Stimulated activated CD4-positive, alpha-beta T cell treated with anti-CD3 and anti-CD28 coated beads, Interleukin-2, amount 100 ng/mL, for 24 hours (primary cell): ENCODE measurements around the gene S100A14.
"Not testable (repeated sequence)": the region's sequence is repeated elsewhere in the genome, so short reads cannot be mapped to it uniquely, and the experiment has no call there.

Source experiments
- DNase-seq, 2 donors: peaks; one replicate each; pipeline ENCODE4 v3.0.0-alpha.2; 2020

S100A14 gene

DNA sequence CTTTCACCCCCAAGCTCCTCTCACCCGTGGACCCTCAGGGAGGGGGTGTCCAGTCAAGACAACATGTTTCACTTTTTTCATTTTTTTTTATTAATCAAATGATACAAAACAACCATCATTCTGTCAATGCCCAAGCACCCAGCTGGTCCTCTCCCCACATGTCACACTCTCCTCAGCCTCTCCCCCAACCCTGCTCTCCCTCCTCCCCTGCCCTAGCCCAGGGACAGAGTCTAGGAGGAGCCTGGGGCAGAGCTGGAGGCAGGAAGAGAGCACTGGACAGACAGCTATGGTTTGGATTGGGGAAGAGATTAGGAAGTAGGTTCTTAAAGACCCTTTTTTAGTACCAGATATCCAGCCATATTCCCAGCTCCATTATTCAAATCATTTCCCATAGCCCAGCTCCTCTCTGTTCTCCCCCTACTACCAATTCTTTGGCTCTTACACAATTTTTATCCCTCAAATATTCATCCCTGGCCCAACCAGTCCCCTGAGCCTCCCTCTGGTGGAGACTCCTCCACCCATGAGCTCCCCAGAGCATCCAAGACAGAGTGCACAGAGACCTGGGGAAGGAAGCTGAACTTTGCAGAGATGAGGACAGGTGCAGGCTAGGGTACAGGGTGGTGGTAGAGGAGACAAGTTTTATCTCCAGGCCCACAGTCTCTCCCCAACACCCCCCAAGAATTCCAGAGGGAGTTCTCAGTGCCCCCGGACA is 1.8 kb downstream of the S100A14 start:
- no peak for DNase-seq

DNA sequence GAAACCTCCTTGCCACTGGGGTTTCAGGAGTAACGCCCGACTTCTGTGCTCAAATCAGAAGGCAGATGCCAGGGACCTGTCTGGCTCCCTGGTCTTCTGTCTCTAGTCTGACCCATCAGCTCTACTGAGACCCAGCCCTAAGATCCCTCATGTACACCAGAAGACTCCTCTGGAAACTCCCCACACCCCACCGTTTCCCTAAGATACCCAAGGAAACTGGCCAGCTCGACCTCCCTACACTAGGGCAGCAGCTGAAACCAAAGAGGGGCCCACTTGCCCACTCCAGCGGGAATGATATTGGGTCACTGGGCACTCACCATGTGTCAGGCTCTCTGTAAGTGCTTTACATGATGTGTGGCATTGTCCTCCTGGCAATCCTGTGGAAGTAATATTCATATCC is 2.7 kb downstream of the S100A14 start:
- DNase-seq = no peak

DNA sequence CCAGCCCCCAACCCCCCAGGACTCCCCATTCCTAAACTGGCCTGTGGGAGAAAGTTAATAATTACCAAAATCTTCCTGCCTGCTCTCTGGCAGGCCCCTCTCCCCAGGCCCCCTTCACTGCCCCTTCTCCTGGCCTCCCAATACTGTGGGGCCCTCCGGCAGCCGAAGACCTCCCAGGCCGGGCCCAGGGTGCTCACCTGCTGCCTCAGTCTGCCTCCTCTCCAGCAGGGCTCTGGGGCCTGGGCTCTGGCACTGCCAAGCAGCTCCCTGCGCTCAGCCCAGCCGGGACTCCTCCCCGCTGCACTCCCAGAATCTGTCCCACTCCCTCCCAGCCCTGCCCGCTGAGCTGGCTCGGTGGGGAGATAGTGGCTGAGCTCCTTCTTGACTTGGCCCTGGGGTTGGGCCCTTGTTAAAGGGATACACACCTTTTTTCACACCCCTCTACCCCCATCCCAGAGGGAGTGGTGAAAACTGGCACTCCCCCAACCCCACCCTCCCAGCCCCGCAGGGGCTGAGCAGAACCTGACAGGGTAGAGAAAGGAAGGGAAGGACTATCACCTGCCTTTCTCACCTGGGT is 3.3 kb downstream of the S100A14 start, which contains the start of gene S100A16:
Gene S100A16 (minus strand): TSS at position 383 of the 577 bp plus-strand sequence. CDS start 4,986 bp downstream, outside the sequence.
- no peak for DNase-seq

DNA sequence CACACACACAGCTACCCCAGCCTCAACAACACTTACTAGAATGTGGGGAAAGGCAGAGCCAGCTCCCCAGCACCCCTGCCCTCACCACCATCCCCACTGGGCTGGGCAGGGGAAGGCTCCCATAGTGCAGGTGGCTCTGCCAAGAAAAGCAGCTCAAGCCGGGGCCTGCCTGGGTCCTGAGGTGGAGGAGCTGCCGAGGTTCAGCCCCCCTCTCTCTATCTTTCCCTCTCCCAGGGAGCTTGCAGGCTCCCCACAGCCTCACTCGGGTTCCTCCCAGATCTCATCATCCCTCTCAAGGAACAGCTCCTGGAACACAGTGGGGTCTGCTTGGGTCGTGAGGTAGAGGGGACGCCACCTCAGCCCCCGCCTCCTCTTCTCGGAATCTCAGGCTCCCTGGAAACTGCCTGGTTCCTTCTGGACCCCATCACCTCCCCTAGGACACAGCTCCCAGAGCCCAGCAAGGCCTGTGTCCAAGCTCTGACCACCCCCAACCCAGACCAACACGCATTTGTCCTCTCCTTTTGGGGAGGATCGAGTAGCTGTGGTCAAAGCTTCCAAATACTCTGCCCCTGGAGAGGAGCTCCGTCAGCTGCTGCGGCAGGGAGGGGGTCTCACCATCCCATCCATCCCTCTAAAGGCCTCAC is 3.9 kb downstream of the S100A14 start:
- no peak for DNase-seq

DNA sequence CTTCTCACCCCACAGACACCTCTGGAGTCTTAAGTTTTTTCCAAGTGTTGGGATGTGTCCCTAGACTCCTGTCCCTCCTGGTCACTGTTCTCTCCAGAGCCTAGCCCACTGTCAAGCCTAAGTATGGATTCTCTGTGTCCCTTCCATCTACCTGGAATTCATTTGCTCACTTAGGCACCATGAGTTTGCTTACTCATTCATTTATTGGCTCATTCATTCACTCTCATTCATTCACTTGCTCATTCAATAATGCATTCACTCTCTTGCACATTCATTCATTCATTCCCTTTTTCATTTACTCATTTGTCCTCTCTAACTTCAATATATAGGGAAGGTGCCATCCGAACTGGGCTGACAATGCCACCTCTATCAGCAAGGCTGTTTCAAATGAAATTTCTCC is 4.8 kb downstream of the S100A14 start:
- no peak for DNase-seq

DNA sequence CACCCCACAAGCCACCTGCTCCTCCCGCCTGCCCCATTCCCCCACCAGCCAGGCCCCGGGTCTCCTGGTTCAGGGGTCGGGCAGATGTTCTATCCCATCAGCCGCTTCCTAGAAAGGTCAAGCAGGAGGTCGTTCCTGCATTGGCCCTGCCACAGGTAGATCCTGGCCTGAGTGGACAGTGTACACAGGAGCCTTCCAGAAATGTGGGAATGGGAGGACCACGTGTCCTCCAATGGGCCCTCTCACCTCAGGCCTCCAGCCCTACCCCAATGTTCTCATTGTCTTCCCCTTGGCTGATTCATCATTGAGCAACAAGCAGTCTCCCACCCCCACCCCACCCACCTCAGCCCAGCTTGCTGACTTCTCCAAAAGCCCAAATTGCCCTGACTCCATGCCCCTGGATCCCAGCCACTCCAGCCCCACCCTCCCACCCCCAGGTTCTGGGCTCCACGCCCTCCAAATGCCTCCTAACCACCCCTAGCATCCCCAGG is 5.3 kb downstream of the S100A14 start:
- DNase-seq = no peak

DNA sequence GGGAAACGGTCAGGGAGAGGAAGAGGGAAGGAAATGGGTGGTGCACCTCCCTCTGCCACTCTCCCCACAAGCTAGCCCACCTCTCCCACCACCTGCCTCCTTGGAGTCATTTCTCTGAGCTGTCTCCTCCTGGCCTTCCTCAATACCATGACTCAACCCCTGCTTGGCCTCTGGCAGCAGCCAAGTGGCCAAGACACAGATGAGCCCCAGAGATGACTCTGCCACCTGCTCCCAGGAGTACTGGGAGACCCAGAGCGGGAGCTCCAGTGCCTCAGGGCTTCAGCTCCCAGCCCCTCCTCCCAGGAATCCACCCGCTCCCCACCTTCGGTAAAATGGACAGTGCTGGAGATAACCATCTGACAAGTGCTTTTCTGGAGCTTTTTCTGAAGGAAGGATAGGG is 5.8 kb downstream of the S100A14 start:
- DNase-seq = no peak

DNA sequence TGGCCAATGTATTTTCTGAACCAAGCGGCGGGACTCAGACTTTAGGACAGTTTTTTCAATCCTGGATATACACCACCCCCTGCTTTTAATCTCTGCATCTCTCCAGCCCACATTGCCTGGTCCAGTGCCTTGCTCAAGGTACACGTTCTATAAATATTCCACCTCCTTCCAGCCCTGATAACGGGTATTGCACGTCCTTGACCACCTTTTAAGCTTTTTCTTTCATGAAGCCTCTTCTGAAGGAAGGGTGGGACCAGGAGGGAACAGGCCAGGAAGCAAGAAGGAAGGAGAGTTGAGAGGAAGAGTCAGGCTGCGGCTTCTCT is 6.6 kb downstream of the S100A14 start:
- DNase-seq = no peak

DNA sequence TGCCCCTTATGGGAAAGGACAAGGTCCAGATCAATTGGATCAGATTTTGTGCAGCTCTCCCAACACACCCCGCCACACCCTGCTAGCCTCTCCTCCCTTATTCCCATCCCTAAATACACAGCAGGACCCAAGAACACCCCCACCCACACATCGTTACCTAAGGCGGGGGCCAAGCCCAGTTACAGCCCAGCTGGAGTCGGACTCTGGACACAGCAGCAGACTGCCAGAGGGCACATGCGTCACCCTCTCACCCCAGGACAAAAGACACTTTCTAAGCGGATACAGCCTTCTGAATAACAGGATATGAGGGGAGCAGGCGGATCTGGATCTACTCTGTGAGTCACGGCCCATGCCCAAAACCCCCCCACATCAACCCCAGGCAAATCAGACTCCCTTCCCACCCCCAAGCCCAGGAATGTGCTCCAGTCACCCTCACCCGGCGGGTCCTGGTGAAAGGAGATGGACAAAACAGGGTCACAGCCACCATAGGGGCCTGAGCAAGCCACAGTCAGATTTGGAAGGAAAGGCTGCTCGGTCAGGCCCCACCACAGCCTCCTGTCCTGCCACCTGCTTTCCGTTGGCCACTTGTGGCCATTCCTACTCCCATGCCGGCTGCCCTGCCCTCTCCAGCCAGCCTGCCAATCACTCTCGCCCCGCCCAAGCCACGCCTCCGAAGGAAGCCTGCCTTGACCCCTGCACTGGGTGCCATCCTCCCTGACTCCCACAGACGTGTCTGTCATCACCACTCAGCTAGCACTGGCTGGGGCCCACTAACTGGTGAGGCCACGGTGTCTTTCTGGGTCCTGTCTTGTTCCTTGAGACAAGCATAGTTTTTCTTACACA is 7.2 kb downstream of the S100A14 start:
- DNase-seq = no peak

DNA sequence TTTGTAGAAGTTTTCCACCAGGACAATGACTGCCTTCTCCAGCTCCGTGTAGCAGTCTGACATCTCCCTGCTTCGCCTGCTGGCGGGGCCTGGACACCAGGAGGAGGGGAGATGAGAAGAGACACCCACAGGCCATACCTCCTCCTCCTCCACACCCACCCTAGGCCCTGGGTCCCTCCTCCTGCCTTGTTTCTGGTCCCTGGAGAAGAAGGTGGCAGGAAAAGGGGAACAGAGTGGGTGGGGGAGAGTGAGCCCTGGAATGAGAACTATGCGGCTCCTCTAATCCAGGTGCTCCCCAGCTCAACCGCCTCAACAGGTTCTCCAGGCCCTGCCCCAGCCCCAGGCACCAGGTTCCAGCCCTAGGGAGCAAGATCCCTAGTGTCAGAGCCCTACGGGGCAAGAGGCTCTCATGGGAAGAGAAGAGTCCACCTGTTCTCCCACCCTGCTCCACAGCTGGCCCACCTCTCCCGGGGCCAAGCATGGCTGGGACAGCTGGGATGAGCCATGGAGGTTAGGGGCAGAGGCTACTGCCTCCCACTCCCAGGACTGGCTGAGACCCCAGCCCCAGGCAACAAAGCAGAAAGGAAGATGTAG is 7.9 kb downstream of the S100A14 start:
- no peak for DNase-seq

DNA sequence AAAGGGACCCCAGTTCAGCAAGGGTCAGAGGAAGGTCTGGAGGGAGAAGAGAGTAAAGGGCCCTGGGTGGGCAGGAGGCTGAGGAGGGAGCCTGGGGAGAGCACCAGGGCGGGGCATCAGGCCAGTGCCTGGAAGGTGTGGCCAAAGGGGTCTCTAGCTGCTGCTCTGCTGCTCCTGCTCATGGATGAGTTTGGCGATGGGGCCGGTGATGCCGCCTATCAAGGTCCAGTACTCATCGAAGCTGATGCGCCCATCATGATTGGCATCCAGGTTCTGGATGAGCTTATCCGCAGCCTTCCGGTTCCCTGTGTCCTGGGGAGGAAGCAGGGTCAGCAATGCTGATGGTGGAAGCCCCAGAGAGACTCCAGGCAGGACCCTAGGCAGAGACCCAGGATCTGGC is 8.7 kb downstream of the S100A14 start:
- no peak for DNase-seq

DNA sequence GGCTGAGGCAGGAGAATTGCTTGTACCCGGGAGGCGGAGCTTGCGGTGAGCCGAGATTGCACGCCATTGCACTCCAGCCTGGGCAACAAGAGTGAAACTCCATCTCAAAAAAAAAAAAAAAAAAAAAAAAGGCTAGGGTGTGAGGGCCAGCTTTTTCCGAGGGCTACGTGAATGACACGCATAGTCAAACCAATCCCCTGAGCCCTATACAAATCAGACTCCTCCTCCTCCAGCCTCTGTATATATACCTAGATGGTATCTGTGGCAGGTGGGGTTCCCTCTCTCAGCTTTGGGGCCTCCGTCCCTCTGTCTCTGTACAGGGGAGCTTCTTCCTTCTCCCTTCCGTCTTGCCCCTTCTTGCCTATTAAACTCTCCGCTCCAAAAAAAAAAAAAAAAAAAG is 9.9 kb downstream of the S100A14 start:
- no peak for DNase-seq

DNA sequence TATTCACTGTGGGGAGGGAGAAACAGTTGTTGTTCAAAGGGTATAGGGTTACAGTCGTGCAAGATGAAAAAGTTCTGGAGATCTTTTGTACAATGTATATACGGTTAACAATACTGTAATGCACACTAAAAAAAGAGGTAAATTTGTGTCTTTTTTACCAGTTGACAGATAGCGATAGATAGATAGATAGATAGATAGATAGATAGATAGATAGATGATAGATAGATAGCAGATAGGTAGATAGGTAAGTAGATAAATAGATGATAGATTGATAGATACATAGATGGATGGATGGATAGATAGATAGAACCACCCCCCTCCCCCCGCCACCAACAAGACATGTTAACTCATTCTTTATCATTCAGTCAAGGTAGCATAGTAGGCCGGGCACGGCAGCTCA is 13.4 kb downstream of the S100A14 start:
- no peak for DNase-seq

DNA sequence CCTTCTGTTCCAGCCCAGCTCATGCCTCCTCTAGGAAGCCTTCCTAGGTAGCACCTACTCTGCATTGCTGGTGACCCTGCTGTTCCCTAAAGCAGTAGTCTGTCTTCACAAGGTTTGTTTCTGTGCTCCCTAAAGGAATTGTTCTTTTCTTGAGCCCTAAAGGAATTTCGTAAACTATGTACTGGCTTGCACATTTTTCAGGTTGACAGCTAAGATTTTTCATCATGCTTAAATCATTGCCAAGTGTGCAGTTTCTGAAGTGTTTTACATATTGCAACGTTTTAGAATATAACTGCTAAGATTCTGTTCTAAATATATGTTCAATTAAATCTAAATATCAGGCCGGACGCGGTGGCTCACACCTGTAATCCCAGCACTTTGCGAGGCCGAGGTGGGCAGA is 16.3 kb downstream of the S100A14 start:
- DNase-seq = no peak

DNA sequence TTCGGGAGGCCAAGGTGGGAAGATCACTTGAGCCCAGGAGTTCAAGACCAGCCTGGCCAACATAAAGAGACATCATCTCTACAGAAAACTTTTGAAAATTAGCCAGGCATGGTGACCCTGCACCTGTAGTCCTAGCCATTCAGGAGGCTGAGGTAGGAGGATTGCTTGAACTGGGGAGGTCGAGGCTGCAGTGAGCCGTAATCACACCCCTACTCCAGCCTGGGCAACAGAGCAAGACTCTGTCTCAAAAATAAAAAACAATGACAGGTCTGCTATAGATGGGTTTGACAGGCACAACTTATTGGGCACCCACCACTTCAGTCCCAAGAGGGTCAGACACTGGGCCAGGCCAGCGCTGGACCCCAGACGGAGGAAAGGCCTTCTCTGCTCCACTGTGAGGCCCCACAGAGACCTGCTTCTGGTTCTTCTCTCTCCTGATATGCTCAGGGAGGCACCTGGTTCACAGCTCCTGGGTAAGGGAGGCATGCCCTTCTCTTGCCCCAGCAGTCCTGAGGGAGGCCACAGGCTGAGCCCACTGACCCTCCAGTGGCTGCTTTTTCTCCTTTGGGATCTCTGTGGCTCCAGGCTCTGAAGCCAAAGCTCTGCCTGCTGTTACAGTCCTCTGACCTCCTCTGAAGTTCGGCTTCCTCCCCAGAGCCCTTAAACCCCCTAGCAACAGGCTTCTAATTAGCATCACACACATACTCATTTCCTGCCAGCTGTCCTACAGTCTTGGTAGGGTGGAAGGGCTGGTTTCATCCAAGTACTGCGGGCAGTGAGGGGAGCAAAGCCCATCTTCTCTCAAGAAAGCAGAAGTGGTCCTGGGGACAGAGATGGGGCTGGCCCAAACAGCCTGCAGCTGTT is 17.6 kb downstream of the S100A14 start:
- no peak for DNase-seq

DNA sequence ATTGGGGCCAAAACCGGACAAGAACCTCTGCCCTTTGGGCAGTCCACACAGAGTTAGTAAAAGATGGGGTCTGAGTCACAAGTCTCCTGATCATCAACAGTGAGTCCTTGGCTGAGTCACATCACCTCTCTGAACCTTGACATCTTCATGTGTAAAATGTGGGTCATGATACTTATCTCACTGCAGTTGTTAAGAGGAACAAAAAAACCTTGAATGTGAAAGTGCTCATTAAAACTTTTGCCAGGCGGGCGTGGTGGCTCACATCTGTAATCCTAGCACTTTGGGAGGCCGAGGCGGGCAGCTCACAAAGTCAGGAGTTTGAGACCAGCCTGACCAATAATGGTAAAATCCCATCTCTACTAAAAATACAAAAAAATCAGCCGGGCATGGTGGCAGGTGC is 18.9 kb downstream of the S100A14 start:
- peak in 1 of 2 donors; percentile 21 for DNase-seq

DNA sequence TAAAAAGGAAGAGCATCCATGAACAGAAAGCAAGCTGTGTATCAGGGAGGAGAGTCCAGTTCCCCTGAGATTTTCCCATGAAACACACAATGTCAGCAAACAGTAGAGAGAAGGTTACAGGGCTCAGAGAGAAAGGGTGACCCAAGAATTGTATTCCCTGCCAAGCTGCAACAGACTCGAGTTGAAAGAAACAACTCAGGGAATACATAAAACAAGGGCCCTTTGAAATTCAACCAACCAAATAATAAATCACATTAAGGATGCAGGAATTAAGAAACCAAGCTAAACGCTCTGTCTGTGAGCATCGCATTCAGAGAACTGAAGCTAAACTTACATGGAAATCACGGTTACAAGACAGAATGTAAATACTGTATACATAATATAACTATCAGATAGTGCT is 23.4 kb downstream of the S100A14 start:
- no peak for DNase-seq

DNA sequence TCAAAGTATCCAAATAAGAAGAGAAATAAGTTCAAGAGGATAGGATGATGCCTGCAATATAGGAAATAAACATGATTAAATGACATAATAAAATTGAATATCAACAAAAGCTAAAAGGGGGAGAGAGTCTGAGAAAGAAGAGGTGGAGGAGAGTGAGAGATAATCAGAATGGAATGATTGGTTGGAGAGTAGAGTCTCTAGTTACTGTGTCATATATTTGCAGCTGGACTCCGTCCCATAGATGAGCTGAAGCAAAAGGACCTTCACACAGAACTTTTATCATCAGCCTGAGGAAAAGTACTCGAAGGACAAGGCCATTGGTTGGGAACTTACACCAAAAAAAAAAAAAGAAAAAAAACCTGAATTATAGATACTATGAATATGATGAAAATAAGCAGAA is 27.6 kb downstream of the S100A14 start:
- no peak for DNase-seq

DNA sequence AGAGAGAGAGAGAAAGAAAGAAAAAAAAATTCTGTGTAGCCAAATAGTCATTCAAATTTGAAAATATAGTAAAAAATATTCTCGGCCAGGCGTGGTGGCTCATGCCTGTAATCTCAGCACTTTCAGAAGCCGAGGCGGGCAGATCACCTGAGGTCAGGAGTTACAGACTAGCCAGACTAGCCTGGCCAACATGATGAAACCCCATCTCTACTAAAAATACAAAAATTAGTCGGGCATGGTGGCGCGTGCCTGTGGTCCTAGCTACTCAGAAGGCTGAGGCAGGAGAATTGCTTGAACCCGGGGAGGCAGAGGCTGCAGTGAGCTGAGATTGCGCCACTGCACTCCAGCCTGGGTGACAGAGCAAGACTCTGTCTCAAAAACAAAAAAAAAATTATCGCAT is 28.1 kb downstream of the S100A14 start:
- DNase-seq = not testable (repeated sequence)

DNA sequence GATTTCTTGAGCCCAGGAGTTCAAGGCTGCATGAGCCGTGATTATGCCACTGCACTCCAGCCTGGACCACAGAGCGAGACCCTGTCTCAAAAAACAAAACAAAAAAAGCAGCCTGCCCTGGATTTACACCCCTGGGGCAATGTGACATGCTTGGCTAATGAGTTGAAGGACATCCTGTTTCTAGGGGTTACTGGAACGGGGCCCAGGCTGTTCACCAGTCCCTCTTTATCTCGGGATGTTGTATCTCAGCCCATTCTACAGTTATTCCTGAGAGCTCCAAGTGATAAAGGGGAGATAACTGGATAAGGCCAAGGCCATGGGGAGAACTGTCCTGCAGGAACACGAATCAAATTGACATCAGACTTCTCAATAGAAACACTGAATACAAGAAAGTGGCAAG is 28.8 kb downstream of the S100A14 start:
- no peak for DNase-seq

DNA sequence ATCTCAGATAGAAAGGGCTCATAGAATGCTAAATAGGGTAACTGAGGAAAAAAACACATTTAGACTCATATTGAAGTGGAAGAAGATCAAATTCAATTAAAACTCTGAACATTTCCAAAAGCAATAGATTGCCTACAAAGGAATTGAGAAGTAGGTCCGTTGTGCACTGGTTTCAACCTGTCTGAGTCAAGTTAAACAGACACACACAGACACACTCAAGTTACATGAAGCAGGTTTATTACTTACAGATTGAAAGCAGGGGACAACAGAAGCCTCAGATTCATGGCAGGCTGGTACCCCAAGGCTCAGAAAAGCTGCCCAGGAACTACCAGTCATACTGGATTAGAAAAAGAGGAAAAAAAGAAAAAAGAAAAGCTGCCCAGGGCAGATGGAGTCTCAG is 29.8 kb downstream of the S100A14 start:
- DNase-seq = no peak

DNA sequence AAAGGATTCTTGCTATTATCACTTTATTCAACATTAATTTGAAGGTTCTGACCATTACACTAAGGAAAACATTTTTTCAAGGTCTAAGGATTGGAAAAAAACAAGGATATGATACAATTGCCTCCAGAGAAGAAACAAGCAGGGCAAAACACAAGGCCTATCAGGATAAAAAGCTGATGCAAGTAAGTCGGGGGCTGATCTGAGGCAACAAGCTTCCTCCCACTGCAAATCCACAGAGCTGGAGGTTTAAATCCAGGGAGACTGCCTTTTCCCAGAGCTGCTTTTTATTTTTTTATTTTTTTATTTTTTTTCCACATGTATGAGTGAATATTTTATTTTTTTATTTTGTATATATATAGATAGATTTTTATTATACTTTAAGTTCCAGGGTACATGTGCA is 31.1 kb downstream of the S100A14 start:
- no peak for DNase-seq
